T-helper 1 cell (primary cell): ENCODE measurements around the gene NCAPG2.
A peak's percentile ranks its signal among the peaks of the same experiment; 100 is the strongest.

ENCODE experiments used
- DNase-seq, 5 donors: peaks; one replicate each; pipeline ENCODE4 v3.0.0-alpha.2; 2012 to 2020

Gene NCAPG2

DNA sequence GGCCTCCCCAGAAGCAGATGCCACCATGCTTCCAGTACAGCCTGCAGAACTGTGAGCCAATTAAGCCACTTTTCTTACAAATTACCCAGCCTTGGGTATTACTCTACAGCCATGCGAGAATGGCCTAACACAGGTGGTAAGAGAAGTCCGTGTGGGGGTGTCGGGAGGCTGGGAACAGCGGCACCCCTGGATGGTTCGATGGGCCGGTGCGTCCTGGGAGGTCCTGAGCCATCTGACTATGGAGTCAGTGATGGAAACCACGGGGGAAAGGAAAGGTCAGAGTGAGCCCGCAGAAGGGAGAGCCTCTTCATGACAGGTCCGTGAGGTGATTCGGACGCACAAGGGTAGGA is 114.4 kb downstream of the NCAPG2 start:
- DNase-seq: no peak

DNA sequence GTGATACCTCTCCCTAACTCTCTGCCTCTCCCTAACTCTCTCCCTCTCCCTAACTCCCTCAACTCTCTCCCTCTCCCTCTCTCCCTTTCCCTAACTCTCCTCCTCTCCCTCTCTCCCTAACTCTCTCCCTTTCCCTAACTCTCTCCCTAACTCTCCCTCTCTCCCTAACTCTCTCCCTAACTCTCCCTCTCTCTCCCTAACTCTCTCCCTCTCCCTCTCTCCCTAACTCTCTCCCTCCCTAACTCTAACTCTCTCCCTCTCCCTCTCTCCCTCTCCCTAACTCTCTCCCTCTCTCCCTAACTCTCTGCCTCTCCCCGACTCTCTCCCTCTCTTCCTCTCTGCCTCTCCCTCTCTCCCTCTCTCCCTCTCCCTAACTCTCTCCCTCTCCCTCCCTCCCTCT is 115.0 kb downstream of the NCAPG2 start:
- DNase-seq: no peak

DNA sequence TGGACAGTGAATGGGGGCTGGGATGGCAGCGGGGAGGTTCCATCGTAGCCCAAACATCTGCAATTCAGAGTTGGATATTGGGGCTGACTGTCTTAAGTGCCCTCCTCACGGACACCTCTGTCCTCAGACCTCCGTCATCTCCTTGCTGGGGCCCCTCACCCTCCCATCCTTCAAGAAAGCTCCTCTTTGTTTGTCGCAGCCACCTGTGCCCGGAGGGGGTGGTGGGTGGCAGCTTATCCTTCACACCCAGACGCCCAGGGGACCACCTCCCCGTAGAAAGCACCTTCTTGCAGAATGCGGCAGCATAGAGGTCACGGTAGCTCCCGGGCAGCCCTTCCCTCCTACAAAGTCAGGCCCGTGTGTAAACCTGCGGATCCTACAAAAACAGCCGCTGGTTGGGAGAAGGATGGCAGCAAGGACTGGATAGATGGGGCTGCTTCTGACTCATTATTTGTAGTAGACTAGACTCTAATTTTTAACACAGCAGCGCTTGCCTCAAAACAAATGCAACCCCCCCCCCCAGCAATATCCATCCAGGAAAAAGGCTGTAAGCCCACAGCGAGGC is 115.6 kb downstream of the NCAPG2 start:
- DNase-seq: no peak

DNA sequence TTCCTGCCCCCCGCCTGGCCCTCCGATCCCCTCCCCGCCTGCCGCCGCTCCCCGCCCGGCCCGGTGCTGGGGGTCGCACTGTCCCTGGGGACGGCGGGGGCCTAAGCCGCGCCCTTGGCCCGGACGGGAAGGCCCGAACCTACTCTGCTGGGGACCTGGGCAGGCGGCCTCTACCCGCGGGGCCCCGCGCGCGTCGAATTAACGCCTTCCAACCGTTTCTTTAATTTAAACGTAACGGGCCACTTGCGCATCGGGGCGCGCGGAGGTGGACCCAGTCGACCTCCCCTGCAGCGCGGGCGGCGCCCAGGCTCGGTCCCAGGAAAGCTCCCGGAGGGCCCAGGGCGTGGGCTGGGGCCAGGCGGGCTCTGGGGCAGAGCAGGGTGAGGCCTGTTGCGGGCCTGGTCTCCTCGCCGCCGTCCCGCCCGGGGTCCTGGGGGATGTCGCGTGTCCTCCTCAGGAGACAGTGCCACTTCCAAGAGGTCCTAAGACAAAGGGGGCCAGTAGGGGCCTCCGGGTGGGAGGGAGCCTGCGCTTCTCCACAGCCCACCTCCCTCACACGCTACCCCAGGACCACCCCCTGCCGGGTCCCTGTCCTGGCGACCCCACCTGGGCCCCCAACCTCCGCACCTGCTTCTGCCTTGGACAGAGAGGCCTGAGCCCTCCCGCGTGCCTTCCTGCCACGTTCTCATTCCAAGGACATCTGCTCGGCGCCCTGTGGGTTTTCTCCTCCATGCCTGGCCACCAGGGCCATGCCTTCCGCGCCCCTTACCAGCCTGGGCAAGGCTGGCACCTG is 116.3 kb downstream of the NCAPG2 start:
- no peak for DNase-seq

DNA sequence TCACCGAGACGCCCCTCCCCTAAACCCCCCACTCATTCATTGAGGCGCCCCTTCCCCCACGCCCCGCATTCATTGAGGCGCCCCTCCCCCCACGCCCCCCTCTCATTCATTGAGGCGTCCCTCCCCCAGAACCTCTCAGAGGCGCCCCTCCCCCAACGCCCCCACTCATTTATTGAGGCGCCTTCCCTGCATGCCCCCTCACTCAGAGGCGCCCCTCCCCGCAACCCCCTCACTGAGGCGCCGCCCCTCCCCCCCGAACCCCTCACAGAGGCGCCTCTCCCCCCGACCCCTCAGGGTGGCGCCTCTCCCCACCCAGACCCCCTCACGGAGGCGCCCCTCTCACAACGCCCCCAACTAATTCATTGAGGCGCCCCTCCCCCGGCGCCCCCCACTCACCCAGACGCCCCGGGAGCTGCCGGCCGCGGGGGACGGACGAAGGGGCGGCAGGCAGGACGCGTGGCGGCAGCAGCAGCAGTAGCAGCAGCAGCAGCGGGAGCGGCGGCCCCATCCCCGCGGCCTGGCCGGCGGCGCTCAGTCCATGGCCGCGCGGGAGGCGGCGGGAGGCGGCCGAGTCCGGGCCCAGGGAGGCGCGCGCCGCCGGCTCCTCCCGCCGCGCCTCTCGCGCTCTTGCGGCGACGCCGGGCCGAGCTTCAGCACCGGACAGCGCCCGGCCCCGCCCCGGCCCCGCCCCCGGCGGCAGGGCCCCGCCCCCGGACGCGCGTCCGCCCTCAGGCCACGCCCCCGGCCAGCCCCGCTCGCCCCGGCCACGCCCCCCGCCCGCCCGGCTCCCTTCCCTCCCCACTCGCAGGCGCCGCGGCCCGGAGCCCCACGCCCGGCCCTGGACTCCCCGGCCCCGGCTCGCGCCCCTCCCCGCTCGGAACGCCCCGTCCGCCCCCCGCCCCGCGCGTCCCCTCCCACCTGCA is 117.2 kb downstream of the NCAPG2 start, which contains the start of gene PTPRN2:
Gene PTPRN2 (minus strand): TSS at position 662 of the 923 bp plus-strand sequence.
- peak; percentile 23 to 71 (median 45) for DNase-seq

DNA sequence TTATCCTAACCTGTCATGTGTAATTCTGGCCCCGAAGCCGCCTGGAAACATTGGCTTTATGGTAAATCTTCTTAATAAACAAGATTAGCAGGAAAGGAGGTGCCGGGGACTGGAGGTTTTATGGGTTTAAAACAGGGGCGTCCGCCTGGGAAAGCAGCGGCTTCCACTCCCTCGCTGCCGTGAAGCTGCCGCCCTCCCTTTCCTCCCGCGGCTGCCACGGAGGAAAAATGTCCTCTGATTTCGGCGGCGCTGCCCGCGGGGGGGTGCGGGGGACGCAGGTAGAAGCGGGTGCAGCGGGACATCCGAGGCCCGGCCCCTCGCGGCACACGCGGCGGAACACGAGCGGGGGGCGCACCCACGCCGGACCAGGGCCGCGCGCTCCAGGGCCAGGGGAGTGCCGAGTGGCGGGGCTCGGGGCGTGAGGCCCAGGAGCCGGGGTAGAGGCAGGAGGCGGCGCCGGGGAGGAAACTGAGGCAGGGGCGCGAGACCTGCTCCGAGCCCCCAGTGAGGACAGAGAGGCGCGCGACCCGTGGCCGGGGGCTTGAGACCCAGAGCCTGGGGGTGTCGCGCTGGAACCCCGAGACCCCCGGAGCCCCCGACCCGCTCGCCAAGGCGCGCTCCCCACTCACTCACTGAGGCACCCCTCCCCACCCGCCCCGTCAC is 118.0 kb downstream of the NCAPG2 start:
- no peak for DNase-seq

DNA sequence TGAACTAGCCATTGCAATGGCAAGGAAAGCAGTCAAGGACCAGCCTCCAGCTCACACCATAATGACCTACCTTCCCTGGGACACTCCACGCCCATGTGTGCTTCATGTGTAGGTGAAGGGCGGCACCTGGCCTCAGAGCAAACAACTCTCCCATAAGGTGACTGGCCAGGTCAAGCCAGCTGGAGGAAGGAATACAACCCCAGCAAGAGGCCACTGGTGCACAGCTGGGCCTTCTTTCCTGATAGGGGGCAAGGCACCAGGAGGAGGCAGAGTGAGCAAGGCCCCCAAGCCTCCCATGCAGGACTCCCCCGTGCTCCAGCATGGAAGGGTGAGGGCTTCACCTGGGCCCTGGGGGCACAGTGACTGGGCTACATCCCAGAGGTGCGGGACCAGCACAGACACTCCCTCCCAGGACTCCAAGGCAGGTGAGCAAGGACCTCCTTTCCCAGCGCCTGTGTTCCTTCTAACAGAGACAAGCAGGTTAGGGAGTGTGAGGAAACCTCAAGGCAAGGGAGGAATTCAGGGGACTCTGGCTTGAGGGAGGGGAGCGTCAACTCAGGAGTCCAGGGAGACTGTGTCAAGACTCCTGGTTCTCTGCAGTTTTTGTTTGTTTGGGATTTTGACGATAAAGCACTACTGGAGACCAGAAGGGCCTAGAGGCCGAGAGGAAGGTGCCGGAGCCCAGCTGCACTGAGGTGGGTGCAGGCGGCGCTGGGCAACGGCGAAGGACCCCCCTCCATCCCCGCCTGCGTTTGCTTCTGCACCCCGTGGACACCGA is 118.7 kb downstream of the NCAPG2 start:
- no peak for DNase-seq

DNA sequence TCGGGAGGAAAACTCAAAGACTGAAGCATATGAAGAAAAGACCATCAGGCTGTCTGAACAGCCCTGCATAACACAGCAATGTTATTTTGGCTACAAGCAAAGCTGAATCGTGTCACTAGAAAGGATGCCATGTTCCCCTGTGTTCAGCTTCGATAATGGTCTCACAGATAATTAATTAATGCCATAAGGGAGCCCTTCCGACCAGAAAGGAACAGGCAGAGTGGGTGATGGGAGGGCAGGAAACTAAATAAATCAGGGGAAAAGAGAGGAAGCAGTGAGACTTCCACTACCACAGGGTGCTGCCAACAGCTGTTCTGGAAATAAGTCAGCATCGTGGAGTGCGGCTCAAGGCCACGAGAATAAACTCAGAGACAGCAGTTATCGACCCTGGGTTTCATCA is 120.2 kb downstream of the NCAPG2 start:
- DNase-seq: no peak

DNA sequence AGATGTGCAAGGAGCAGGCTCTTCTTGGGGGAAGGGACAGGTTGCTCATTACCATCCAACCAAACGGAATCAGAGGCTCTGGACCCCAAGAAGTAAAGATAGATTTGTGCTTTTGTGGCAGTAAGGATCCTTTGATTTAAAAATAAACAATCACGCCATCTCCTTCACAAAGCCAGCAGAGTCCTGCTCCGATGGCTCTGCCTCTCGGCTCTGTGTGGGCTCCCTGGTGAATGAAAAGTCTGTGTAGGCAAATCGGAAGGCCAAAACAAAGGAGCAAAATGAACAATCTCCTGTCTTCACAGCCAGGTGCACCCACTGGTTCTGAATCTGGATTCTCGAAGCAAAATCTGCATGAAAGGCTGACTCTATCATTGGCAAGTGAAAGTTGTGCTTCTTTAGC is 120.8 kb downstream of the NCAPG2 start:
- DNase-seq: no peak

DNA sequence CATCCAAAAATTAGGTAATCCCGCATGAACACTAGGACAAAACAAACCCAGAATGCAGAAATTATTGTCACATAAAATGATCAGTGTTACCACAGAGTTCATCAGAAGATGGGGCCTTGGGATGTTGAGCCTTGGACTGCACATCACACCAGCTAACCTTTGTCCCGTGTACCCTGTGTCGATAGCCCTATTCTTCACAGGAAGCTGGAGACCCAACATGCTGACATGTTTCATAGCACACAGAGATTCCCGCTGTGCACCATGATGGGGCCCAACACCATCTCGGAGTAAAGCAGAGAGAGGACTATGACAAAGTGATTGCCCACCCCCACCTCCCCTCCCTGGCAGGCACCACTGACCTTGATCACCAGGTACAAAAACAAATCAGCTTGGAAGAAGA is 121.5 kb downstream of the NCAPG2 start:
- no peak for DNase-seq

DNA sequence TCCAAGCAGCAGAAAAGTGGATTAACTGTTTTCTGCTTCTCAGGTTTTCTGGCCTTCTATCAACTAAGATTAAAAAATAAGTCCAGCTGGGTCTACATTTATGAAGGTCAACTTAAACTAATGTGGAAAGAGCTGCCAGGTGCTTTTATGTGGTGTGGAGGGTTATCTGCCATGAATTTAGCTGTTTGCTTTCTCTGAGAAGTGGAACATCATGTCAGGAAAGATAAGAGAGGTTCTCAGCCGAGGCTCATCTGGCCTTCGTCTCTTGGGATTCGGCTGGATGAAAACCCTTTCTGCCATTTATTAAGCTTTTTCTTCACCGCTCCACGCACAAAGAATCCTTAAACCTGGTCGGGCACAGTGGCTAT is 122.5 kb downstream of the NCAPG2 start:
- DNase-seq: no peak

DNA sequence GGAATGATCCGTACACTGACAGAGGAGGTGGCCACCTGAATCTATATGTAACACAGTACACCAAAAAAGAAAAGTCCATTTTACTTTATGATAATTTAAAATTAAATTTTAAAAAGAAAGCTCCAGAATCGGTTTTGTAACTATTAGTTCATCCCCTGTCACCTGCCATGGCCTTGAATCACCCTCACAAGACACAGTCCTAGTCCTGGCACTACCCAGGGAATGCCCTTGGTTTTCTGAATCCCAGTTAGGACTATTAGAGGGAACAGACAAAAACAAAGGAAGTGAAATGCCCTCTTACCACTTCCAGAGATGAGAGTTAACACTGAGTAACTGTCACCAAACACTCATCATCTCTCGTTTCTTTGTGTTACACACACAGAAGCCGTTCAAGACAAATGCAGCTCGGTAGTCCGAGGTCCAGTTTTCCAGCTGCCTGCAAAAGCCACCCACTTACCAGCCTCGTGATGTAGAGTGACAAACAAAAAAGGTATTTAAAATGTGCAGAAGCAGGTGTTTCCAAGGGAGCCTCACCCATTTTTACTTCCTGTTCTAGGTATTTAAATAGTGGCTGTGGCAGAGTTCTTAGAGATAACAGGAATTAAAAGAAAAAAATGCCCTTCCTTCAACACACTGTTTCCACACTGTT is 123.0 kb downstream of the NCAPG2 start:
- DNase-seq: no peak
